ENCODE data around the gene TMEM209.

Gene TMEM209

DNA sequence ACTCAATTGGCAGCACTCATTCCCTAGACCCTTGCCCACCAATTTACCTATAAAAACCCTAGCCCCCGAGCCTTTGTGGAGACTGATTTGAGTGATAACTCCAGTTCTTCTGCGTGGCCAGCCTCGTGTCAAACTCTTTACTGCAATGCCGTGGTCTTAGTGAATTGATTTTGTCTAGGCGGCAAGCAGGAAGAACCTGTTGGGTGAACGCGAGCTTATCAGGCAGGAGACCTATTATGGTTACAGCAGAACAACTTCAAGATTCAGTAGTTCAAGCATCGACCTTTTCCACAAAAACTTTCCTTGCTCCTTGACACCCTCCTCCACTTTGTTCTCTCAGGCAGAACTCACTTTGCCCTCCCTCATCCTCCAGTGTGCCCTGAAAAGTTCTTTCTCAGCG lies 14.7 kb upstream of the TMEM209 start:
- no peak overlapping the region for H3K18ac ChIP-seq (ENCODE audit: low read depth in 1 of 2, low read length in 2 of 2)
- H3K14ac ChIP-seq (ENCODE audit: low read length in 2 of 2), result no peak overlapping the region
- H3K9me3 ChIP-seq (ENCODE audit: control insufficient read depth, low read length), result no peaks in the 10 kb centered on the region
- H3K4me2 ChIP-seq (ENCODE audit: low read length, poor library complexity, severe bottlenecking), result no peak overlapping the region
- H2BK12ac ChIP-seq (ENCODE audit: low read length in 2 of 2), result no peak overlapping the region
- H3K79me1 ChIP-seq (replicated peaks; ENCODE audit: low read length, poor library complexity, severe bottlenecking), result no peaks in the 10 kb centered on the region
- no peak overlapping the region for H2BK15ac ChIP-seq (ENCODE audit: low read depth, poor library complexity, severe bottlenecking)
- no peak overlapping the region for H2AFZ ChIP-seq (ENCODE audit: low read depth, low read length)
- H3K27me3 ChIP-seq (ENCODE audit: control insufficient read depth in 1 of 2, insufficient read depth in 1 of 2, low read length in 2 of 2), result peaks cover 0 to 5% of the 10 kb centered on the region in 2 experiments
- H3K4me1 ChIP-seq (ENCODE audit: control insufficient read depth, insufficient read depth, low read depth, low read length), result no peaks in the 10 kb centered on the region
- H4K91ac ChIP-seq (ENCODE audit: low read length), result no peak overlapping the region
- no peak overlapping the region for H2BK120ac ChIP-seq (ENCODE audit: low read depth, low read length)
- no peak overlapping the region for H3K4me3 ChIP-seq (ENCODE audit: insufficient read depth in 1 of 2, low read depth in 1 of 2, low read length in 2 of 2)
- DNase-seq, result no peak
- no peaks in the 10 kb centered on the region for H3K36me3 ChIP-seq (ENCODE audit: control insufficient read depth in 1 of 2, insufficient read depth in 2 of 2, low read depth in 1 of 2, low read length in 2 of 2)
- H3K4ac ChIP-seq (ENCODE audit: low read depth in 1 of 2, low read length in 2 of 2), result no peak overlapping the region
- no peak overlapping the region for H4K8ac ChIP-seq (ENCODE audit: low read length)
- 82% methylated on average over 9 of the region's 9 CpGs for WGBS
- H2AK5ac ChIP-seq (ENCODE audit: low read length, severe bottlenecking), result no peak overlapping the region
- no peak overlapping the region for H3K23ac ChIP-seq (ENCODE audit: low read length in 2 of 2)
- H3K9ac ChIP-seq (ENCODE audit: low read length), result no peak overlapping the region
- H2BK5ac ChIP-seq (ENCODE audit: low read depth, low read length, poor library complexity, severe bottlenecking), result no peak overlapping the region
- no peak overlapping the region for H3K27ac ChIP-seq (ENCODE audit: low read length, poor library complexity, severe bottlenecking)

DNA sequence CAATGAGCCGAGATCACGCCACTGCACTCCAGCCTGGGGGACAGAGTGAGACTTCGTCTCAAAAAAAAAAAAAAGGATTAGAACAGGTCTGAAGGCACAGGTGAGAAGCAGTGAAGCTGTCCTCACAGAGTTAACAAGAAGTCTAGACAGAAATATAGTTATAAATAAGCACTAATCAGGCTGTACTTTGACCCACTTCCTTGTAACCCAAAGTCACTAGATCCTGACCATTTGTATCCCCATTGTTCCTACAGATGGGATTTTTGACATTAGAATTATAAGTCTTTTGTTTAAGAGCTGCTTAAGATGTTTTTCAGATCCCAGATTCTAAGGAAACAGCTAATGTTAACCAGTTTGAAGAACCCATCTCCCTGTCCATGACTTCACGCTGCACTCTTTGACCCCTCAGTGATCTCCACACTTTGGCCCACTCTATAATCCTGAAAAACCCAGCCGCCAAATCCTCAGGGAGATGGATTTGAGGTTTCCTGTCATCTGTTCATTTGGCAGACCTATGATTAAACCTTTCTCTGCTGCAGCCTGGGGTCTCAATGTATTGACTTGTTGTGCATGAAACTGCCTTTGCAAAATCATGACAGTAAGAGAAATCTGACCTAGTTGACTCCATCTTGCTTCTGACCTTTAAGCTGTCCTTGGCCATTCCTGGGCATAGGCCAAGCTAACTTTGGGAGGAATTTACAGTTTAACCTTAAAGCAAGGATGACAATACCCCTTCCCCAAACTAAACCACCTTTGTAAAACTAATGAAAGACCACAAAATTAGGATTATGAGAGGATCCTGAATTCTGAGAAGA lies 13.8 kb upstream of the TMEM209 start:
- H3K36me3 ChIP-seq (ENCODE audit: control insufficient read depth in 1 of 2, insufficient read depth in 2 of 2, low read depth in 1 of 2, low read length in 2 of 2), result no peaks in the 10 kb centered on the region
- no peak overlapping the region for H3K4me2 ChIP-seq (ENCODE audit: low read length, poor library complexity, severe bottlenecking)
- H3K27me3 ChIP-seq (ENCODE audit: control insufficient read depth in 1 of 2, insufficient read depth in 1 of 2, low read length in 2 of 2), result peaks cover 0 to 5% of the 10 kb centered on the region in 2 experiments
- H3K23ac ChIP-seq (ENCODE audit: low read length in 2 of 2), result no peak overlapping the region
- DNase-seq, result no peak
- no peaks in the 10 kb centered on the region for H3K79me1 ChIP-seq (replicated peaks; ENCODE audit: low read length, poor library complexity, severe bottlenecking)
- no peak overlapping the region for H2BK120ac ChIP-seq (ENCODE audit: low read depth, low read length)
- no peaks in the 10 kb centered on the region for H3K9me3 ChIP-seq (ENCODE audit: control insufficient read depth, low read length)
- H3K4ac ChIP-seq (ENCODE audit: low read depth in 1 of 2, low read length in 2 of 2), result no peak overlapping the region
- H2AFZ ChIP-seq (ENCODE audit: low read depth, low read length), result no peak overlapping the region
- no peak overlapping the region for H3K27ac ChIP-seq (ENCODE audit: low read length, poor library complexity, severe bottlenecking)
- no peak overlapping the region for H3K18ac ChIP-seq (ENCODE audit: low read depth in 1 of 2, low read length in 2 of 2)
- no peak overlapping the region for H4K8ac ChIP-seq (ENCODE audit: low read length)
- H3K9ac ChIP-seq (ENCODE audit: low read length), result no peak overlapping the region
- no peaks in the 10 kb centered on the region for H3K4me1 ChIP-seq (ENCODE audit: control insufficient read depth, insufficient read depth, low read depth, low read length)
- no peak overlapping the region for H2AK5ac ChIP-seq (ENCODE audit: low read length, severe bottlenecking)
- H3K4me3 ChIP-seq (ENCODE audit: insufficient read depth in 1 of 2, low read depth in 1 of 2, low read length in 2 of 2), result no peak overlapping the region
- no peak overlapping the region for H2BK15ac ChIP-seq (ENCODE audit: low read depth, poor library complexity, severe bottlenecking)
- no peak overlapping the region for H4K91ac ChIP-seq (ENCODE audit: low read length)
- 98% methylated on average over 5 of the region's 5 CpGs for WGBS
- H3K14ac ChIP-seq (ENCODE audit: low read length in 2 of 2), result no peak overlapping the region
- H2BK5ac ChIP-seq (ENCODE audit: low read depth, low read length, poor library complexity, severe bottlenecking), result no peak overlapping the region
- H2BK12ac ChIP-seq (ENCODE audit: low read length in 2 of 2), result no peak overlapping the region

DNA sequence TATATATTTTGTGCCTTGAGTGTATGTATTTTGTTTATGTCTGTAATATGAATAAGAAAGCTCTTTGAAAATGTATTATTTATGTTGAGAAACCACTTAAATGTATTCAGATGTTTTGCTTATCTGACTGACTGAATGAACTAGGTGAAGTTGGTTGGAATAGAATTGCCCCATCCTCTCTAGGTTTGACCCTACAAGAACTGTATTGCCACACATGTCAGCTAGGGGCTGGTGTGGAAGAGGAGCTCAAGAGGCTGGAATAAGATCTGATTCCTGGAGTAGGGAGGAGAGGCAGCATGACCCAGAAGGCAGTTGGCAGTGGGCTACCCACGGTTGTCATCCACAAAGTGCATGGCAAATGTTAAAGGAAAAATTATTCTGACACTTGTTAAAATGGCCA lies 11.5 kb upstream of the TMEM209 start:
- no peak overlapping the region for H2BK120ac ChIP-seq (ENCODE audit: low read depth, low read length)
- no peaks in the 10 kb centered on the region for H3K36me3 ChIP-seq (ENCODE audit: control insufficient read depth in 1 of 2, insufficient read depth in 2 of 2, low read depth in 1 of 2, low read length in 2 of 2)
- H3K4ac ChIP-seq (ENCODE audit: low read depth in 1 of 2, low read length in 2 of 2), result no peak overlapping the region
- H3K9me3 ChIP-seq (ENCODE audit: control insufficient read depth, low read length), result no peaks in the 10 kb centered on the region
- H3K14ac ChIP-seq (ENCODE audit: low read length in 2 of 2), result no peak overlapping the region
- no peak for DNase-seq
- no peak overlapping the region for H3K18ac ChIP-seq (ENCODE audit: low read depth in 1 of 2, low read length in 2 of 2)
- no peaks in the 10 kb centered on the region for H3K79me1 ChIP-seq (replicated peaks; ENCODE audit: low read length, poor library complexity, severe bottlenecking)
- H3K4me2 ChIP-seq (ENCODE audit: low read length, poor library complexity, severe bottlenecking), result no peak overlapping the region
- H4K91ac ChIP-seq (ENCODE audit: low read length), result no peak overlapping the region
- no peak overlapping the region for H4K8ac ChIP-seq (ENCODE audit: low read length)
- H2AFZ ChIP-seq (ENCODE audit: low read depth, low read length), result no peak overlapping the region
- H3K4me3 ChIP-seq (ENCODE audit: insufficient read depth in 1 of 2, low read depth in 1 of 2, low read length in 2 of 2), result no peak overlapping the region
- no peak overlapping the region for H2AK5ac ChIP-seq (ENCODE audit: low read length, severe bottlenecking)
- no peak overlapping the region for H3K27ac ChIP-seq (ENCODE audit: low read length, poor library complexity, severe bottlenecking)
- H2BK5ac ChIP-seq (ENCODE audit: low read depth, low read length, poor library complexity, severe bottlenecking), result no peak overlapping the region
- no peak overlapping the region for H3K23ac ChIP-seq (ENCODE audit: low read length in 2 of 2)
- 45% methylated on average over 1 of the region's 1 CpG for WGBS
- peaks cover 0 to 5% of the 10 kb centered on the region in 2 experiments for H3K27me3 ChIP-seq (ENCODE audit: control insufficient read depth in 1 of 2, insufficient read depth in 1 of 2, low read length in 2 of 2)
- no peak overlapping the region for H2BK15ac ChIP-seq (ENCODE audit: low read depth, poor library complexity, severe bottlenecking)
- H3K4me1 ChIP-seq (ENCODE audit: control insufficient read depth, insufficient read depth, low read depth, low read length), result no peaks in the 10 kb centered on the region
- no peak overlapping the region for H3K9ac ChIP-seq (ENCODE audit: low read length)
- H2BK12ac ChIP-seq (ENCODE audit: low read length in 2 of 2), result no peak overlapping the region

DNA sequence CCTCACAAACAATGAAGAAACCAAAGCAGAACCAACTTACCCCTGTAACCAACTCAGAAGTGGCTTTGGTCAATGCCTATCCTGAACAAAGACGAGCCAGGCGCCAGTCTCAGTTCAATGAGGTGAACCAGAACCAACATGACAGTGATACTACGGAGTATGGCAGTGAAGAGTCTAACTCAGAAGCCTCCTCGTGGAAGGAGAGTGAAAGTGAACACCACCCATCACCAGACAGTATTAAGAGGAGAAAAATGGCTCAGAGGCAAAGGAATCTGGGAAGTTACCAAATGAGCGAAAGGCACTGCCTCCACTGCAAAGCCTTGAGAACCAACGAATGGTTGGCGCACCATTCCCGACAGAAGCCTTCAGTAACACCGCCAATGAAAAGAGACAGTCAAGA lies 10.8 kb upstream of the TMEM209 start:
- no peak overlapping the region for H3K4ac ChIP-seq (ENCODE audit: low read depth in 1 of 2, low read length in 2 of 2)
- H3K27me3 ChIP-seq (ENCODE audit: control insufficient read depth in 1 of 2, insufficient read depth in 1 of 2, low read length in 2 of 2), result peaks cover 0 to 5% of the 10 kb centered on the region in 2 experiments
- H3K4me2 ChIP-seq (ENCODE audit: low read length, poor library complexity, severe bottlenecking), result no peak overlapping the region
- no peak overlapping the region for H2BK5ac ChIP-seq (ENCODE audit: low read depth, low read length, poor library complexity, severe bottlenecking)
- no peaks in the 10 kb centered on the region for H3K9me3 ChIP-seq (ENCODE audit: control insufficient read depth, low read length)
- no peak overlapping the region for H4K8ac ChIP-seq (ENCODE audit: low read length)
- no peak overlapping the region for H2BK120ac ChIP-seq (ENCODE audit: low read depth, low read length)
- H4K91ac ChIP-seq (ENCODE audit: low read length), result no peak overlapping the region
- H2AK5ac ChIP-seq (ENCODE audit: low read length, severe bottlenecking), result no peak overlapping the region
- H2AFZ ChIP-seq (ENCODE audit: low read depth, low read length), result no peak overlapping the region
- H3K4me1 ChIP-seq (ENCODE audit: control insufficient read depth, insufficient read depth, low read depth, low read length), result no peaks in the 10 kb centered on the region
- H3K9ac ChIP-seq (ENCODE audit: low read length), result no peak overlapping the region
- no peak overlapping the region for H3K23ac ChIP-seq (ENCODE audit: low read length in 2 of 2)
- H3K18ac ChIP-seq (ENCODE audit: low read depth in 1 of 2, low read length in 2 of 2), result no peak overlapping the region
- no peak overlapping the region for H3K14ac ChIP-seq (ENCODE audit: low read length in 2 of 2)
- H2BK12ac ChIP-seq (ENCODE audit: low read length in 2 of 2), result no peak overlapping the region
- no peak overlapping the region for H3K4me3 ChIP-seq (ENCODE audit: insufficient read depth in 1 of 2, low read depth in 1 of 2, low read length in 2 of 2)
- H2BK15ac ChIP-seq (ENCODE audit: low read depth, poor library complexity, severe bottlenecking), result no peak overlapping the region
- WGBS, result 89% methylated on average over 8 of the region's 9 CpGs
- no peaks in the 10 kb centered on the region for H3K79me1 ChIP-seq (replicated peaks; ENCODE audit: low read length, poor library complexity, severe bottlenecking)
- no peak for DNase-seq
- no peaks in the 10 kb centered on the region for H3K36me3 ChIP-seq (ENCODE audit: control insufficient read depth in 1 of 2, insufficient read depth in 2 of 2, low read depth in 1 of 2, low read length in 2 of 2)
- H3K27ac ChIP-seq (ENCODE audit: low read length, poor library complexity, severe bottlenecking), result no peak overlapping the region

Measured in mesenchymal stem cell (in vitro differentiated cells and primary cell).